Astrocyte (in vitro differentiated cells and primary cell): ENCODE measurements around the gene TTLL9. TPM values are rescaled to one million over a fixed set of nuclear protein-coding genes. Genes with fewer than 3 reads are reported as not detected.

Source experiments
- DNase-seq: peaks from one replicate; pipeline ENCODE4 v3.0.0-alpha.2; 2010; ENCODE audit warnings: low read depth
- FAIRE-seq: peaks from 2 replicates; lab custom pipeline; 2011; peaks lifted over from hg19 to GRCh38; lab: Jason Lieb, UNC
- H2AFZ ChIP-seq: 2 replicates; pipeline ENCODE4 v1.6.0; 2012; ENCODE audit warnings: low read depth, low read length, inconsistent platforms
- H3K27ac ChIP-seq: 2 replicates; pipeline ENCODE4 v1.5.1; 2011; ENCODE audit warnings: low read depth, low read length, inconsistent platforms
- H3K27me3 ChIP-seq: 2 replicates; pipeline ENCODE4 v1.6.0; 2011; ENCODE audit warnings: low read length, inconsistent platforms; ENCODE audit not compliant: insufficient read depth
- H3K36me3 ChIP-seq: 2 replicates; pipeline ENCODE4 v1.5.1; 2011; ENCODE audit warnings: low read length, inconsistent platforms; ENCODE audit not compliant: insufficient read depth
- H3K4me1 ChIP-seq: 2 replicates; pipeline ENCODE4 v1.5.1; 2011; ENCODE audit warnings: low read length, inconsistent platforms; ENCODE audit not compliant: insufficient read depth
- H3K4me2 ChIP-seq: 2 replicates; pipeline ENCODE4 v1.6.0; 2012; ENCODE audit warnings: low read length, inconsistent platforms
- H3K4me3 ChIP-seq: 2 replicates; pipeline ENCODE4 v1.5.1; 2011; ENCODE audit warnings: low read depth, mild to moderate bottlenecking, low read length, inconsistent platforms; ENCODE audit not compliant: insufficient read depth
- H3K79me2 ChIP-seq: 2 replicates; pipeline ENCODE4 v1.6.0; 2012; ENCODE audit warnings: mild to moderate bottlenecking, low read length, inconsistent platforms; ENCODE audit not compliant: insufficient read depth
- H3K9ac ChIP-seq: 2 replicates; pipeline ENCODE4 v1.6.0; 2012; ENCODE audit warnings: mild to moderate bottlenecking, low read length, inconsistent platforms
- H3K9me3 ChIP-seq: 2 replicates; pipeline ENCODE4 v1.5.1; 2012; ENCODE audit warnings: low read depth, mild to moderate bottlenecking, low read length, inconsistent platforms; ENCODE audit not compliant: insufficient read depth
- H4K20me1 ChIP-seq: 2 replicates; pipeline ENCODE4 v1.6.0; 2012; ENCODE audit warnings: low read length, inconsistent platforms; ENCODE audit not compliant: insufficient read depth
- H3K27ac Mint-ChIP-seq: one replicate; pipeline ENCODE4 v1.8.0; 2021; ENCODE audit warnings: mild to moderate bottlenecking, mixed read lengths; ENCODE audit not compliant: unreplicated experiment
- H3K27me3 Mint-ChIP-seq: one replicate; pipeline ENCODE4 v1.8.0; 2021; ENCODE audit warnings: low read depth, mixed read lengths; ENCODE audit not compliant: unreplicated experiment
- H3K36me3 Mint-ChIP-seq: one replicate; pipeline ENCODE4 v1.8.0; 2021; ENCODE audit warnings: low read depth, mixed read lengths; ENCODE audit not compliant: unreplicated experiment
- H3K4me1 Mint-ChIP-seq: one replicate; pipeline ENCODE4 v1.8.0; 2021; ENCODE audit warnings: low read depth, mixed read lengths; ENCODE audit not compliant: unreplicated experiment
- H3K4me3 Mint-ChIP-seq: one replicate; pipeline ENCODE4 v1.8.0; 2021; ENCODE audit warnings: mild to moderate bottlenecking, moderate library complexity, mixed read lengths; ENCODE audit not compliant: unreplicated experiment
- H3K9me3 Mint-ChIP-seq: one replicate; pipeline ENCODE4 v1.8.0; 2021; ENCODE audit warnings: mild to moderate bottlenecking, mixed read lengths; ENCODE audit not compliant: unreplicated experiment
- CTCF ChIP-seq: IDR thresholded peaks from 2 replicates; pipeline ENCODE4 v1.5.1; 2011; ENCODE audit warnings: low read depth, mild to moderate bottlenecking, inconsistent platforms, low read length, moderate library complexity; ENCODE audit not compliant: insufficient read depth
- EZH2 ChIP-seq: IDR thresholded peaks from 2 replicates; pipeline ENCODE4 v1.6.1; 2012; ENCODE audit warnings: mild to moderate bottlenecking, low read length, inconsistent platforms; ENCODE audit not compliant: insufficient read depth
- total RNA-seq: library from RNA; stranded (reverse); gene quantifications from 2 replicates; pipeline ENCODE4 v1.2.1, GENCODE V29; 2021

Gene TTLL9
- total RNA-seq, 1 donor from 2014 or later = 0.41 TPM

GRCh38 chr20:31870726-31871617 is 538 bp downstream of the TTLL9 start:
- H3K27me3 ChIP-seq = peaks cover 18% of the 10 kb centered on the region
- peak overlapping the region; percentile 58 for H3K4me3 ChIP-seq
- H3K9me3 ChIP-seq = no peaks in the 10 kb centered on the region
- H3K27ac Mint-ChIP-seq = peak overlapping the region; percentile 56
- H4K20me1 ChIP-seq = no peaks in the 10 kb centered on the region
- H3K27me3 Mint-ChIP-seq = peaks cover 20% of the 10 kb centered on the region
- no peak for FAIRE-seq
- DNase-seq = no peak
- peak overlapping the region; percentile 71 for H3K9ac ChIP-seq
- peak; percentile 64 for TF ChIP-seq EZH2
- no peak for TF ChIP-seq CTCF
- H2AFZ ChIP-seq = peak overlapping the region; percentile 94
- H3K79me2 ChIP-seq = no peaks in the 10 kb centered on the region
- no peaks in the 10 kb centered on the region for H3K36me3 ChIP-seq
- peaks cover 4% of the 10 kb centered on the region for H3K4me1 Mint-ChIP-seq
- peaks cover 2% of the 10 kb centered on the region for H3K9me3 Mint-ChIP-seq
- peaks cover 8% of the 10 kb centered on the region for H3K4me1 ChIP-seq
- H3K36me3 Mint-ChIP-seq = peaks cover 2% of the 10 kb centered on the region
- no peak overlapping the region for H3K27ac ChIP-seq
- peak overlapping the region; percentile 90 for H3K4me2 ChIP-seq
- peak overlapping the region; percentile 82 for H3K4me3 Mint-ChIP-seq

- Histone ChIP-seq H3K36me3 (no peaks in the 10 kb centered on the region), H3K4me3 (no peak overlapping the region), H3K4me1 (peaks cover 8% of the 10 kb centered on the region), H3K9me3 (no peaks in the 10 kb centered on the region), H3K4me2 (no peak overlapping the region), H4K20me1 (no peaks in the 10 kb centered on the region), H2AFZ (no peak overlapping the region), H3K79me2 (no peaks in the 10 kb centered on the region), H3K27me3 (peaks cover 18% of the 10 kb centered on the region), H3K9ac (no peak overlapping the region), H3K27ac (no peak overlapping the region)
- no peak for DNase-seq
- H3K4me3 Mint-ChIP-seq = peak overlapping the region; percentile 82
- H3K27me3 Mint-ChIP-seq = peaks cover 18% of the 10 kb centered on the region
- FAIRE-seq = no peak
- peaks cover 2% of the 10 kb centered on the region for H3K36me3 Mint-ChIP-seq
- H3K4me1 Mint-ChIP-seq = peaks cover 4% of the 10 kb centered on the region
- H3K9me3 Mint-ChIP-seq = peaks cover 2% of the 10 kb centered on the region
- no peak overlapping the region for H3K27ac Mint-ChIP-seq
- TF ChIP-seq CTCF (no peak), EZH2 (no peak)
Measured at GRCh38 chr20:31871618-31871954, 1.2 kb downstream of the TTLL9 start.

- Histone ChIP-seq H3K27me3 (peaks cover 18% of the 10 kb centered on the region), H3K4me2 (no peak overlapping the region), H4K20me1 (no peaks in the 10 kb centered on the region), H3K79me2 (no peaks in the 10 kb centered on the region), H3K4me3 (no peak overlapping the region), H3K4me1 (peaks cover 8% of the 10 kb centered on the region), H3K36me3 (no peaks in the 10 kb centered on the region), H3K9ac (no peak overlapping the region), H2AFZ (no peak overlapping the region), H3K9me3 (no peaks in the 10 kb centered on the region), H3K27ac (no peak overlapping the region)
- H3K4me3 Mint-ChIP-seq = no peak overlapping the region
- no peak overlapping the region for H3K27ac Mint-ChIP-seq
- H3K36me3 Mint-ChIP-seq = peaks cover 2% of the 10 kb centered on the region
- H3K4me1 Mint-ChIP-seq = peaks cover 4% of the 10 kb centered on the region
- FAIRE-seq (no peak), DNase-seq (no peak)
- TF ChIP-seq EZH2 (no peak), CTCF (no peak)
- peaks cover 2% of the 10 kb centered on the region for H3K9me3 Mint-ChIP-seq
- peaks cover 11% of the 10 kb centered on the region for H3K27me3 Mint-ChIP-seq
Measured at GRCh38 chr20:31872406-31872805, 2.0 kb downstream of the TTLL9 start.
